Activated CD4-positive, alpha-beta T cell treated with anti-CD3 and anti-CD28 coated beads for 48 hours (primary cell): ENCODE data around the gene COL5A1.

Source experiments
- DNase-seq: peaks from one replicate; pipeline ENCODE4 v3.0.0-alpha.2; 2020

The COL5A1 gene

GRCh38 chr9:134868751-134869553 is 227.3 kb downstream of the COL5A1 start:
- no peak for DNase-seq

DNA sequence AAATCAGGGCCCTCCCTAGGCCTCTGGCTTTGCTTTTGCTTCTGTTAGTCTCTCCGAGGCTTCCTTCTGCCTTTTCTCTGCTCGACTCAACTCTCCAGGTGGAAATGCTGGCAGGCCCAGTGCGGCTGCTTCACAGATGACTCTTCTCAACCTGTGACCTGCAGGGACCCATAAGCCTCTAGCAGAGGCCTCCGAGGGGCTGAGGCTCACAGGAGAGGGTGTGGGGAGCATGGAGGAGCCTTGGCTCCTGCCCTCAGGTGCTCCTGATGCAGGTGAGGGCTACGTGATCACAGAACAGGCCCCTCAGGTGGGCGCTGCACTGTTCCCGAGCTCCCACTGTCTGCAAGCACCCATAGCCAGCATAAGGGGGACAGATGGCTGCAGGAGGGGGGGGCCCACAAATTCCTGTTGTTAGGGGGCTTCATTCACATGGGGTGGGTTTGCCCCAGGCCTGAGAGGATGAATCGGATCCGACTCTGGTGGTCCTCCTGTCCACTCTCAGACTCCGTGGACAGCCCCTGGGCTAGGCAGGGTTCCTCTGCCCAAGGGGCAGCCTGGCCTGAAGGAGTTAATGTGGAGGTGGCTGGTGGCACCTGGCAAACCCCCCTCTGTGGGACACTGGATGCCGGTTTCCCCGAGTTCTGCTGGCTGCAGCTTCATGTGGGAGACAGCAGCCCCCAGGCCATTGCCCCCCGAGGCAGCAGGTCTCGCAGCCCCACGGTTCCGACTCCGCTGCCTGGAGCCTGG is 228.1 kb downstream of the COL5A1 start:
- no peak for DNase-seq

DNA sequence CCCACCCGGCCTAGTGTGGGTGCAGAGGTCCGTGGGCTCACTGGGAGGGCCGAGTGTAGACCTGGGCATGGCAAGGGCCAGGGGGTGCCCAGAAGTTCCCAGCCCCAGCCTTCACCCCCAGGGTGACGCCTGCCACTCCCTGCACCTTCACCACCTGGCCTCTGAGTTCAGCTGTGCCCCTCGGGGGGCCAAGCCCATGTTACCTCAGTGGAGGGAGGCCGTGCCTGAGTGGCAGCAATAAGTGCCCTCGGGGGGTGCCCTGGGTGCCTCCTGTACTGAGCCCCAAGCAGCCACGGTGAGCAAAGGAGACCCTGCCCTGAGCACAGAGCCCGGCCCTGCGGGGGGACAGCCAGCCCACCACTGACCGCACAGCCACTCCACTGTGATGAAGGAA is 228.7 kb downstream of the COL5A1 start:
- DNase-seq = no peak

DNA sequence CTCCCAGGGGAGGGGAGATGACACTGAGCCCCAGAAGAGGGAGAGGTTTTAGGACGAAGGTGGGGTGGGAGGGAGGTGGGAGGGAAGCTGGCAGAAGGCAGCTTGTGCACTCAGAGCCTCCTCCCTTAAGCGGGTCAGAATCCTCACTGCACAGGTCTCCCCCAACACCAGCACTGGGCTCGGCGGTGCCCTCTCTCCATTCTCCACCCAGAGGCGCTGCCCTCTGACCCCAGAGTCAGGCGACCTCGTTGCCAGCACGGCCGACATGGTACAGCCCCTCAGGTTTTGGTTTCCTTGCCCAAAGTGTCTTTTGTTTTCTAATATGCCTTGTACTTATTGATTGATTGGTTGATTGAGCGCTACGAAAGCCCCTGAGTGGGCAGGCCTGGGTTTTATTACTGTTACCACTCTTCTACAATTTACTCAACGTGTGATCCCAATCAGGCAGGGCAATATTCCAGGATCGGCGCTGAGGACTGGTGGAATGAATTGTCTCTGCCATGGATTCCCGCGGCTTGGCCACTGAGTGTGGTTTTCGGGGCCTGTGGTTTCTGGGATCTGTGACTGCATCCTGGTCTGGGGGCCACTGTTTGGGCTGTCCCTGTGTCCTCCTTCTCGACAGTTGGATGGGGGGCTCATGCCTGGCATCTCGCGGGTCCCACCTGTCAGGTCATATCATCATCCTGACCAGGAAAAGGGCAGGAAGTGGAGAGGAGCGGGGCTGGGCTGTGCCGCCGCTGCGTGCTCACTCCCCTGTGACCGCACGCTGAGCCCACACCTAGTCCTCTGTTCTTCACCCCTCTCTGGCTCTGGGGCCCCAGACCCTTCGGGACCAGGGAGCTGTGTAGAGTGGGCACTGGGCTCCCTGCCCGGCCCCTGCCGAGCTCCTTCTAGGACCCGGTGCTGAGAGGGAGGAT is 229.4 kb downstream of the COL5A1 start:
- no peak for DNase-seq

GRCh38 chr9:134871697-134872340 is 230.2 kb downstream of the COL5A1 start:
- no peak for DNase-seq

- no peak for DNase-seq
Observed at GRCh38 chr9:134872482-134873231, 231.1 kb downstream of the COL5A1 start.

DNA sequence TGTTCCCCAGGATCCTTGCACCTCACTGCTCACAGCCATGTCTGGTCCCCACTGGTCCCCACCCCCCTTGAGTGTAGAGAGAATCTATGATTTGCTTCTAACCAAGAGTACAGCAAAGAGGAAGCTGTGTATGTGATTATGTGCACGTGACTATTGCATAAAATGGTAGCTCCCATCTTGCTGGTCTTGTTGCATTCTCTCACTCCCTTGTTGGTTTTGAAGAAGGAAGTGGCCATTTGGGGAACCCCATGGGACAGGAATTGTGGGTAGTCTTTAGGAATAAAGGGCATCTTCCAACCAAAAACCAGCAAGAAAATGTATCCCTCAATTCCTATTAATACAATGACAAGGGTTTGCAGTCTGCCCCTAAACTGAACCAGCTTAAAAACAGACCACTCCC is 233.8 kb downstream of the COL5A1 start:
- DNase-seq = no peak

DNA sequence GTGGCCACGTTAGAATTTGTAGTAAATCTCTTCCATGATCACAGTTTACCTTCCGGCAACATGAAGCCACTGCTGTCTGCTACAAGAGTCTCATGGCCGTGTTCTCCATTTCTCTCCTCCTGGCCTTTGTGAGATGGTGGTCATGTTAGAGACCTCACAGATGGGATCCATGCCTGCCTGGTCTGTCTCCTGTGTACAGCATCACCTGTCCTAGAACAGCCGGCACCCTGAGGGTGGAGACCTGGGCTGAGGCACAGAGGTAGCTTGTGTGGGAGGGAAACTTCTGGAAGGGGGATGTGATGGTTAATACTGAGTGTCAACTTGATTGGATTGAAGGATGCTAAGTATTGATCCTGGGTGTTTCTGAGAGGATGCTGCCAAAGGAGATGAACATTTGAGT is 235.9 kb downstream of the COL5A1 start:
- no peak for DNase-seq

GRCh38 chr9:134879664-134880483 is 238.3 kb downstream of the COL5A1 start:
- DNase-seq = no peak

DNA sequence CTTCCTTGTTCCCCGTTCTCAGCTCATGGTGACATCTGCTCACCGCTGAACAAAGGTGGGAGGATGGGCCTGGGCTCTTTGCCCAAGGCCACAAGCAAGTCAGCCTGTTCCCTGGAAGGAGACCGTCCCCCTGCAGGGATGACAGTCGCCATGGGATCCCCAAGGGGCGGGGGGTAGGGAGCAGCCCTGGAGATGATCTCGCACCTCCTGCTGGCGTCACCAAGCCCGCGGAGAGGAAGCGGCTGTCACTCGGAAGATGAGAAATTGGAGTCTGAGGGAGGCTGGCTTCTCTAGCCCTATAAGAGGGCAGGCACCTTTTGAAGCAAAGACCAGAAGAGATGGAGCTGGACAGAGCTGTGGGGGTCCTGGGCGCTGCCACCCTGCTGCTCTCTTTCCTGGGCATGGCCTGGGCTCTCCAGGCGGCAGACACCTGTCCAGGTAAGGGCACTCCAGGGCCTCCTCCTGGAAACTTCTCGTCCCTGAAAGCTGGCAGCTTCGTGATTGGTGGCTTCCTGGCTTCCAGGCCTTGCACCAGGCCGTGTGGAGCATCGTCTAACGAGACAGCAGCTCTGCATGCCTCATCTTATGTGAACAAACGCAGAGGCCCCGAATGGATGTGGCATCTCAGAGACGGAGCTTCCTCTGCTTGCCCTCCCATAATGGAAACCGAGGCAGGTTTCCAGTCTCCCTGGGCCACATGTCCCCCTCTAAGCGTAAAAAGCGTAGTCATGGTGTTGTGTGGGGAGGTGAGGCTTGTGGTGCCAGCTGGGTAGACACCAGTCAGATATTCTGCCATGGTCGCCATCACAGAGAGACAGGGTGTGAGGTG is 239.1 kb downstream of the COL5A1 start, which contains the start of gene FCN2:
TSS of gene FCN2 (plus strand) at position 327 of the 829 bp plus-strand sequence. CDS start at position 339, 12 bp downstream.
- DNase-seq = no peak

DNA sequence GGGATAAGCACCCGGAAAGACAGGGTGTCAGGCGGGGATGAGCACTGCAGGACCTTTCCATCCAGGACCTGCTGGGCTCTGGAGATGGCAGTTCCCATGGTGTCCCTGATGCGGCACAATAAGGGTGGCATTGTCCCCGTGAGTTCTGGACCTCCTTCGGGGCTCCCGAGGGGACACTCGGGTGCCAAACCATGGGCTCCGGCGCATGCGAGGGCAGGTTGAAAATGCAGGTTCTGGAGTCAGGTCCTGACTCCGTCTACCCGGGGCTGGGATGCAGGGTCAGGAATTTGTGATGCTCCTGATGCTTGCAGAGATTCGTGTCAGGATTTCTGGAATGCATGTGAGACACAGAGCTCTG is 239.7 kb downstream of the COL5A1 start:
- no peak for DNase-seq

GRCh38 chr9:134882204-134882785 is 240.7 kb downstream of the COL5A1 start:
- DNase-seq = no peak

GRCh38 chr9:134883040-134883782 is 241.6 kb downstream of the COL5A1 start:
- DNase-seq = no peak

DNA sequence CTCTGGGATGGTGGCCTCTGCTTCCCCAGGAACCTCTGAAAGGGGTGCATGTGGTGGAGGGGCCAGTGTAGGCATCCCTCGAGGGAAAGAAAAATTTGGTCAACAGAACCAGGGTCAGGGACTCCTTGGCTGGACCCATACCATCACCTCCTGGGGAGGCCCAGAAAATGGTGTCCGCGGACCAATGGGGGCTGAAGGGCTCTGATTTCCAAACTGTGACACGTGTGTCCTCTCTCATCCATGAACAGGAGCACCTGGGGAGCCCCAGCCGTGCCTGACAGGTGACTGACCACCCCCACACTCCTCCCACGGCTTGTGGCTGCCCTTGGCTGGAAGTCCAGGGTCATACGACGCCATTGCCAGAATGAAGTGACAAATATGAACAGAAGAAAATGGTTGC is 242.9 kb downstream of the COL5A1 start:
- no peak for DNase-seq

- no peak for DNase-seq
Observed at GRCh38 chr9:134885001-134885678, 243.5 kb downstream of the COL5A1 start.

DNA sequence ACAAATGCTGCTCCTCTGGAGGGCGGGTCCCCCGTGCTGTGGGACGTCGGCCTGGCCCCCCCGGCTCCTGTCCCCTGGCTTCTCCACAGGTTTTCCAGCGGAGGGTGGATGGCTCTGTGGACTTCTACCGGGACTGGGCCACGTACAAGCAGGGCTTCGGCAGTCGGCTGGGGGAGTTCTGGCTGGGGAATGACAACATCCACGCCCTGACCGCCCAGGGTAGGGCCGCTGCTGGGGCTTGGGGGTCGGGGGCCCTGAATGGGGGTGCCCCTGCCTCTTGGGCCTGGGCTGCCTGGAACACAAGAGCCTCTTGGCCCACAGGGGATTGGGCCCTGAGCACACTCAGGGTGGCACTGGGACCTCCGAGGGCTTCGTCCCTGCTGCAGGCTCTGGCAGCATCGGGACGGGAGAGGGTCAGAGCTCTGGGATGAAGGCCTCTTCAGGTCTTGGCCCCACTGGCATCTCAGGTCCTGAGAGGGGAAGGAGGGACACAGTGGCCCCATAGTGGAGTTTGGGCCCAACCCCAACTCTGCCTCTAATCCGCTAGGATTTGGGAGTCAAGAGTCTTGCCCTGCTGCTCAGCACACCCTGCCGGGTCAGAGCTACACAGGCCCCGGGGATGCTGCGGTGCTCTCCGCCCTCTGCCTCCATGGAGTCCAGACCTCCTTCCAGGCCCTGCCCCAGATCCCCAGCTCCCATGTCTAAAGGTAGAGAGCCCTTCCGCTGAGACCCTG is 244.2 kb downstream of the COL5A1 start:
- DNase-seq = no peak

DNA sequence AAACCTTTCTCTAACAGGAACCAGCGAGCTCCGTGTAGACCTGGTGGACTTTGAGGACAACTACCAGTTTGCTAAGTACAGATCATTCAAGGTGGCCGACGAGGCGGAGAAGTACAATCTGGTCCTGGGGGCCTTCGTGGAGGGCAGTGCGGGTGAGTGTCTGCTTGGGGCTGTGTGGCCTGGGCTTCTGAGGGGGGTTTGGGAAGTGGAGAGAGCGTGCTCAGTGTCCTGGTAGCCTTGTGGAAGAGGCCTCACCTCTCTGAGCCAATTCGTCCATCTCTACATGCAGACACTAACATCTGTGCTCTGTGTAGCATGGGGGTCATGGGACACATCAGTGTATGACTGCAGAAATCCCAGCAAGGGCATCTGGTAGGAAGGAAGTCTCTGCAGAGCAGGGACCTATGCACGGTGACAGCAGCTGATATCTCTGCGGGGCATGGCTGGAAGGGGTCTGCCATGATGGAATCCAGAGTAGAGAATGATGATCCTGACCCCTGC is 244.9 kb downstream of the COL5A1 start:
- DNase-seq = no peak
